A673 (cell line): ENCODE data around the gene BABAM2. TPM values are rescaled to one million over a fixed set of nuclear protein-coding genes. Genes with fewer than 3 reads are reported as not detected.

ENCODE experiments used
- BruUV-seq: library from RNA; stranded (reverse); fragments of 400-500 nt; replicated peaks from 2 replicates; lab custom pipeline; 2021; lab: Mats Ljungman, UMichigan
- CTCF ChIA-PET: fragments of 300-600 bp; sonication (Branson Sonifier 250); formaldehyde crosslinking; loops from one replicate; lab custom pipeline; 2022; ENCODE audit warnings: antibody characterized with exemption; lab: Charles Lee
- POLR2A ChIA-PET: fragments of 300-600 bp; sonication (Branson Sonifier 250); formaldehyde crosslinking; loops from one replicate; lab custom pipeline; 2022; ENCODE audit warnings: antibody characterized with exemption; ENCODE audit not compliant: low non-redundant PET; lab: Charles Lee
- DNase-seq: peaks from one replicate; pipeline ENCODE4 v3.0.0-alpha.2; 2015; ENCODE audit warnings: low spot score
- H3K27ac ChIP-seq: fragments of 200-600 bp; sonication (generic); 2 replicates; pipeline ENCODE4 v1.5.1; 2016; ENCODE audit warnings: mixed run types, low read depth, mild to moderate bottlenecking, mixed read lengths, antibody characterized with exemption, low read length; ENCODE audit not compliant: poor library complexity, severe bottlenecking
- H3K27me3 ChIP-seq: fragments of 200-600 bp; sonication (generic); replicated peaks from 2 replicates; pipeline ENCODE4 v1.6.1; 2017; ENCODE audit warnings: mixed run types, low read depth, mild to moderate bottlenecking, mixed read lengths, antibody characterized with exemption, low read length; ENCODE audit not compliant: insufficient read depth, poor library complexity
- H3K36me3 ChIP-seq: fragments of 200-600 bp; sonication (generic); 2 replicates; pipeline ENCODE4 v1.6.1; 2016; ENCODE audit warnings: mixed run types, mild to moderate bottlenecking, mixed read lengths, antibody characterized with exemption, low read length; ENCODE audit not compliant: insufficient read depth, poor library complexity, severe bottlenecking
- H3K4me1 ChIP-seq: fragments of 200-600 bp; sonication (generic); 2 replicates; pipeline ENCODE4 v1.6.1; 2017; ENCODE audit warnings: mixed run types, mild to moderate bottlenecking, mixed read lengths, antibody characterized with exemption, low read length; ENCODE audit not compliant: insufficient read depth, poor library complexity, severe bottlenecking
- H3K4me3 ChIP-seq: fragments of 200-600 bp; sonication (generic); 2 replicates; pipeline ENCODE4 v1.5.1; 2016; ENCODE audit warnings: low read depth, mixed run types, mild to moderate bottlenecking, mixed read lengths, low read length; ENCODE audit not compliant: poor library complexity, severe bottlenecking
- H3K9me3 ChIP-seq: fragments of 200-600 bp; sonication (generic); 2 replicates; pipeline ENCODE4 v1.6.1; 2016; ENCODE audit warnings: mixed run types, low read depth, mild to moderate bottlenecking, mixed read lengths, antibody characterized with exemption, low read length; ENCODE audit not compliant: poor library complexity, severe bottlenecking
- CTCF ChIP-seq: fragments of 300-800, 200-600 bp; sonication (generic); conservative IDR thresholded peaks from 2 replicates; pipeline ENCODE4 v1.5.1; 2017; ENCODE audit warnings: low read depth, mild to moderate bottlenecking, antibody characterized with exemption, low read length, moderate library complexity, mixed read lengths
- EZH2 ChIP-seq: fragments of 200-600 bp; sonication (generic); IDR thresholded peaks from 2 replicates; pipeline ENCODE4 v1.6.1; 2017; ENCODE audit warnings: borderline replicate concordance, low read depth, mild to moderate bottlenecking, mixed read lengths, antibody characterized with exemption, low read length; ENCODE audit not compliant: poor library complexity, severe bottlenecking
- intact Hi-C: fragments of 100-400 bp; cut with micrococcal nuclease; formaldehyde crosslinking; loops from one replicate; pipeline ENCODE4 v1.10.0; 2022; ENCODE audit not compliant: unreplicated experiment
- total RNA-seq: library from RNA; stranded (reverse); gene quantifications from 2 replicates; pipeline ENCODE4 v1.2.3, GENCODE V29; 2021

The BABAM2 gene
- total RNA-seq, 1 experiment from 2014 or later, result 21.8 TPM

- H3K4me1 ChIP-seq, result no peaks in the 10 kb centered on the region
- H3K27ac ChIP-seq, result no peak overlapping the region
- no peak overlapping the region for H3K4me3 ChIP-seq
- TF ChIP-seq EZH2, result no peak
- TF ChIP-seq CTCF, result no peak
- intact Hi-C loops, result no loop called here
- H3K27me3 ChIP-seq, result no peaks in the 10 kb centered on the region
- H3K36me3 ChIP-seq, result no peaks in the 10 kb centered on the region
- H3K9me3 ChIP-seq, result no peaks in the 10 kb centered on the region
- DNase-seq, result no peak
- BruUV-seq, result no TSS peak
- CTCF ChIA-PET, result no interaction called here
- POLR2A ChIA-PET, result no interaction called here
These were observed 337.0 kb downstream of the BABAM2 start for GRCh38 chr2:28227498-28227897.

GRCh38 chr2:28228434-28228995 is 338.0 kb downstream of the BABAM2 start:
- H3K4me1 ChIP-seq, result no peaks in the 10 kb centered on the region
- H3K4me3 ChIP-seq, result no peak overlapping the region
- no peak overlapping the region for H3K27ac ChIP-seq
- TF ChIP-seq EZH2 (no peak), CTCF (no peak)
- intact Hi-C loops, result no loop called here
- POLR2A ChIA-PET, result no interaction called here
- H3K27me3 ChIP-seq, result no peaks in the 10 kb centered on the region
- no TSS peak for BruUV-seq
- H3K9me3 ChIP-seq, result no peaks in the 10 kb centered on the region
- CTCF ChIA-PET, result no interaction called here
- no peak for DNase-seq
- H3K36me3 ChIP-seq, result no peaks in the 10 kb centered on the region

- no TSS peak for BruUV-seq
- H3K4me1 ChIP-seq, result no peaks in the 10 kb centered on the region
- intact Hi-C loops, result no loop called here
- no peaks in the 10 kb centered on the region for H3K36me3 ChIP-seq
- ChIA-PET CTCF (no interaction called here), POLR2A (no interaction called here)
- H3K4me3 ChIP-seq, result no peak overlapping the region
- no peaks in the 10 kb centered on the region for H3K27me3 ChIP-seq
- no peaks in the 10 kb centered on the region for H3K9me3 ChIP-seq
- H3K27ac ChIP-seq, result no peak overlapping the region
- TF ChIP-seq CTCF, result no peak
- TF ChIP-seq EZH2, result no peak
- peak; percentile 10 for DNase-seq
These were observed 340.6 kb downstream of the BABAM2 start for GRCh38 chr2:28231110-28231631.
